Measurements from ENCODE around the gene PTPRS.

- TF ChIP-seq CTCF (IDR thresholded peaks at IDR 0.05) (no peak), POLR2A (IDR thresholded peaks at IDR 0.05) (no peak)
These were observed 19.6 kb upstream of the PTPRS start for GRCh38 chr19:5360003-5360780.

Measured in thyroid gland (tissue), 4 donors.